KOPT-K1 (cell line): Measurements from ENCODE around the gene FAM193A.
"Not testable (repeated sequence)": the region's sequence is repeated elsewhere in the genome, so short reads cannot be mapped to it uniquely, and the experiment has no call there.

ENCODE experiments used
- H3K27ac ChIP-seq: fragments of 200-600 bp; sonication (generic); 2 replicates; pipeline ENCODE4 v1.5.1; 2016; ENCODE audit warnings: antibody characterized with exemption, mild to moderate bottlenecking, low read depth, low read length; ENCODE audit not compliant: poor library complexity, severe bottlenecking
- H3K36me3 ChIP-seq: fragments of 200-600 bp; sonication (generic); 2 replicates; pipeline ENCODE4 v1.5.1; 2017; ENCODE audit warnings: antibody characterized with exemption, mild to moderate bottlenecking, low read length, moderate library complexity; ENCODE audit not compliant: insufficient read depth
- H3K9me3 ChIP-seq: fragments of 200-600 bp; sonication (generic); 2 replicates; pipeline ENCODE4 v1.5.1; 2017; ENCODE audit warnings: antibody characterized with exemption, low read length, mild to moderate bottlenecking; ENCODE audit not compliant: insufficient read depth, poor library complexity, severe bottlenecking

FAM193A gene

DNA sequence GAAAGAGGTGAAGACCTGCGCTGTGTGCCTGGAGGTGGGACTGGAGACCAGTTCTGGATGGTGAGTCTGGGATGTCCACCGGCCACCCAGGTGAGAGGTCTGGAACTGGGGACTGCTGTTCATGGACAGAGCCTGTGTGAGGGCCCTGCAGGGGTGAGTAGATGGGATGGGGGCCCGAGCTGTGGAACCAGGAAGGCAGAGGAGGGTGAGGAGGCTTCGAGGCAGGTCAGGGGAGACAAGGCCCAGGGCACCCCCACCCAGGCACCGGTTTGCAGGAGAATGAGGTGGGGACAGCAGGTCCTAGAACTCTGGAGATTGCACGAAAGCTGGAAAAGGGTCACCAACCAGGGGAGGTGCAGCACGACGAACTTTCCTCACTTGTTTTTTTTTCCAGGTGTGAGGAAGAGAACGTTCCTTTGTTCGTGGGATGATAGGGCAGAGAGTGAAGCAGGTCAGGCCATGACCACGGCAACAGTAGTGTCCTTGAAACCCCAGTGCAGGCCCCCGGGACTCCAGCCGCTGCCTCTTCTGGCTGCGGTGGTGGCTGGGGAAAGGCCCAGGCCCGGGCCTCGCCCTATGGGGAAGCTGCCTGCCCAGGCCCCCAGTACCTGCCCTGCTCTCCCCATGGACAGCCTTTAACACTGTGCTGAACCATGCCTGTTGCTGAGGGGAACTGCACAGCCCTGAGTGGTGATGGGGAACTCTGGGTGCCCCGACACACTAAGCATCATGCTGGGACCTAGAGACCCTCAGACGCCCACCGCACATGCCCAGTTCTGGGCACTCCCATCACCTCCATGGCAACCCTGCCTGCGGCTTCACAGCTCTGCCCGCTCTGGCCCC, 196.8 kb downstream of the FAM193A start:
- peaks cover 63% of the 10 kb centered on the region for H3K36me3 ChIP-seq
- no peak overlapping the region for H3K27ac ChIP-seq
- H3K9me3 ChIP-seq = no peaks in the 10 kb centered on the region

DNA sequence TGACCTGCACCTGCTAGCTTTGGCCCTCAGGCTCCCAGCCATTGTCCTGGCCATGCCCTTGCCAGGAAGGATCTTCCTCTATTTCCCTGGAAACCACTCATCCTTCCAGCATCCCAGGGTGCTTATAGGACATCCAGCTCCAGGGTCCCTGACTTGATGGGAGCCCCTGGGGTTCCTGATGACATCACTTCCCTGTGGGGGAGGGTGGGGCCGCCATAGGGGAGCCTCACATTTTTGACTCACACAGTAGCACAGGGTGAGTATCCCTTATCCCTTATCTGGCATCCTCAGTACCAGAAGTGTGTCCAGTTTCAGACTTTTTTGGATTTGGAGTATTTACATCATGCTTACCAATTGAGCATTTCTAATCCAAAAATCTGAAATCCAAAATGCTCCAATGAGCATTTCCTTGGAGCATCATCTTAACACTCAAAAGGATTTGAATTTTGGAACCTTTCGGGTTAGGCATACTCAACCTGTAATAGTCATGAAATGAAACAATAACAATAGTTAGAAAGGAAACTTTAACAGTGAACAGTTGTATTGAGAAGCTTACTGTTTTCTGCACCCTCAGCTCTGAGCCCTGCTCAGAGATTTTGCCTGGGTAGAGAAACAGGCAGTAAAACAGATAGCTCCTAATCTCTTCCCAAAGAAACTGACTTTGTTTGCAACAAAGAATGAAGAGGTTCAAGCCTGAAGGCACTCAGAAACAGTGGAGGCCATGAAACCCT, 197.6 kb downstream of the FAM193A start:
- H3K27ac ChIP-seq = no peak overlapping the region
- H3K36me3 ChIP-seq = peaks cover 55% of the 10 kb centered on the region

DNA sequence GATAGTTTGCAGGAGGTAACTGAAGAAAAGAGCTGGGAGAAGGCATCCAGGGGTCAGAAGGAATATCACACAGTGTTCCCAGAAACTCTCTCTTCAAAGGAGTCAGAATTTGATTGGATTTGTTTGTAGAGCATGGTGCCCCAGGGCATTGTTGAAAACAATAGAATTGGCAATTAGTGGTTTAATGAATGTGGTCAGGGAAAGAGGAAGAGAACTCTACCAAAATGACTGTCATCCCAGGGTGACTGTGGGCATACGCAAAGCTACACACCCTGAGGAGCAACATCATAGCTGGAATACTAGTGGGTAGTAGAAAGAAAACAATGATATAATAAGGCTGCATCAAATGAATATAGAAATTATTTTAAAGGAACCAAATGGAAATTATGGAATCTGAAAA, 198.2 kb downstream of the FAM193A start:
- peaks cover 49% of the 10 kb centered on the region for H3K36me3 ChIP-seq
- H3K27ac ChIP-seq = no peak overlapping the region
- no peaks in the 10 kb centered on the region for H3K9me3 ChIP-seq

More for the DNA sequence above, 197.6 kb downstream of the FAM193A start:
- H3K9me3 ChIP-seq = no peaks in the 10 kb centered on the region

DNA sequence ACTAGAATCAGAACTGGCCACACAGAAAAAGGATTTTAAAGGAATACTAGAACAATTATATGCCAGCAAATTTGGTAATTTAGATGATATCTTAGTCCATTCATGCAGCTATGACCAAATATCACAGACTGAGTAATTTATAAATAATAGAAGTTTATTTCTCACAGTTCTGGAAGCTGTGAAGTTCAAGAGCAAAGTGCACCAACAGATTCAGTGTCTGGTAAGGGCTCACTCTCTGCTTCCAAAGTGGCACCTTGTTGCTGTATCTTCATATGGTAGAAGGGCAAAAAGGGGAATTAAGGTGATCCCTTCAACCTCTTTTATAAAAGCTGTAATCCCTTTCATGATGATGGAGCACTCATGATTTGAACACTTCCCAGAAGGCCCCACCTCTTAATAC, 199.4 kb downstream of the FAM193A start:
- Histone ChIP-seq H3K36me3 (peaks cover 39% of the 10 kb centered on the region), H3K27ac (no peak overlapping the region), H3K9me3 (no peaks in the 10 kb centered on the region)

DNA sequence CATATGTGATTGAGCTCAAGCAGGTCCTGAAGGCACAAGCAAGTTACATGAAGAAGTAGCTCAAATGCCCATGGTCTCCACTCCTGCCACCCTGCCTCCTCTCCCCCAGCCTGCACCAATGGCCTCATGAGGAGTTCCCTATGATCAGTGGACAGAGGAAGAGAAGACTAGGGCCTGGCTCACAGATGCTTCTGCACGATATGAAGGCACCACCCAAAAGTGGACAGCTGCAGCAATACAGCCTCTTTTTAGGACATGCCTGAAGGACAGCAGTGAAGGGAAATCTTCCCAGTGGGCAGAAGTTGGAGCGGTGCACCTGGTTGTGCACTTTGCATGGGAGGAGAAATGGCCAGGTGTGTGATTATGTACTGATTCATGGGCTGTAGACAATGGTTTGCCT, 201.8 kb downstream of the FAM193A start:
- not testable (repeated sequence) for H3K9me3 ChIP-seq, H3K27ac ChIP-seq
- H3K36me3 ChIP-seq = peaks cover 38% of the 10 kb centered on the region

DNA sequence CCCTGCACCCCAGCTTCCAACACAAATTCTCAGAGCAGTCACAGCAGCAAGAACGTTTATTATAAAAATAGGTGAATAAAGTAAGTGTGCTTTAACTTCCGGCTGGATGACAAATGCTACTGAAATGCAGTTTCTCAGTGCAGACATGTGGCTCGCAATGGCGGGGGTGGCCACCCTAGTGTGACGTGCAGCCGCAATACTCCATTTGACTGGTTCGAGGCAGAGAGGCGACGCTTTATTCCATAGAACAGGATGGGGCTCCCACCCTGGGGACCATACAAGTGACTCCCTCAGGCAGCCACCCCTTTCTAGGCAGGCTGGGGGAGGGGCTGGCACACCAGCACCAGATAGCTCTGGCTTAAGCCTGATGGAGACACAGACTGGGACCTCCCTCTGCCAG, 205.2 kb downstream of the FAM193A start:
- H3K27ac ChIP-seq = no peak overlapping the region
- H3K9me3 ChIP-seq = no peaks in the 10 kb centered on the region
- peaks cover 58% of the 10 kb centered on the region for H3K36me3 ChIP-seq

DNA sequence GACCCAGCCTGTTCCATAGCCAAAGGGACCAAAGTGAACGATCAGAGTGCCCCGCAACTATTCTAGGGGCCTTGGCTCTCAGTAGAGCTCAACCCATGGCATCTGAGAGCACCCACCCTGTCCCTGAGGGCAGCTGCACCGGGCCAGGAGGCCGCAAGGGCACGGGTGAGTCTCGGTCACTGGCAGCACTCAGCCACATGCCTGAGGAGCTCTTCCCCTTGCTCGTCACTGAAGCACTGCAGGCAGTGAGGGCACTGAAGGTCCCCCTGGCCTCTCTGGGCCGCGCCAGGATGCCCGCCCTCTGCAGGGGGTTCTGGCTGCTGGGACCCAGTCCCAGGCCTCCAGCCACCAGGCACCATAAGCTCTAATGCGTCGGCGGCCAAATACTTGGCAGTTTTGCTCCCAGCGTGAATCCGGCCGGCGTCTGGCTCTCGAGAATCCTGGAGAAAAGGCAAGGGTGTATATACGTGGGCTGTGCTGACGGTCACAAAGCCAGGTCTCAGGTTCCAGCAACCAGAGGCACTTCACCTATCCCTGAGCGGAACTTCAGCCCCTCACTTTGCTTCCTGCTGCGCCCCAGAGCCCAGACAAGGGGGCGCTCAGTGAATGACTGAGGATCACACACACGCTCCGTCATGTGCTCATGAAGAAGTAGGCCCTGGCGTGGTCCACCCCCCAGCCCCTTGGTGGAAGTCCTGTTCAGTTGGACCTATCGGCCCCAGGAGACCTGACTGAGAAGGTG, 205.8 kb downstream of the FAM193A start:
- Histone ChIP-seq H3K27ac (no peak overlapping the region), H3K36me3 (peaks cover 64% of the 10 kb centered on the region), H3K9me3 (no peaks in the 10 kb centered on the region)

DNA sequence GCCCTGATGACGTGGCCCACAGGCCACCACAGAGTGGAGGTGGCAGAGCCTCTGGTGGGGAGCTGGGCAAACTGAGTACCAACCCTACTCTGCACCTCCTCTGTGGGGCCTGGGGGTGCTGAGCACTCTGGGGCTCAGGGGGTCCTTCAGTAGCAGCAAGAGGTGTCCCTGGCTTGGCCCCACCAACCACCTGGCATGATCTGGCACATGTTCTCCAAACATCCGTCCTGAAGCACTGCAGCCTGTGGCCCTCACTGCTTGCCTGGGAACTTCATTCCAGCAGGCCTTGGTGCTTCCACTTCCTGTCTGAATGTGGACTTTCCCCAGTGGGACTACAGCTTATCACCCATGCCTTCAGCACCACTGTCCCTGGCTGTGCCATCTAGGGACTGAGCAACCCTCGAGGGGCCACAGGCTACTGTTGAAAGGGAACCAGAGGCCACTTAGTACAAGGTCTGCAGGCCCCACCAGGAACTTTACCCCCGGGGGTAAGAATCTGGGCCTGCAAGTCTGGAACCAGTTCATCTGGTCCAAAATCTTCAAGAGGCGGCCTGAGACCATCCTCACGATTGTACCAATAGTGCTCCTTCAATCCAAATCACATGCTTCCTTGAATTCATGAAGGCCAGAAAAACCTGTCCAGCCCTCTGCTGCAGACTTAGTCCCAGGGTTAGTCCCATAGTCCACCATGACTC, 206.5 kb downstream of the FAM193A start:
- no peak overlapping the region for H3K27ac ChIP-seq
- H3K36me3 ChIP-seq = peaks cover 71% of the 10 kb centered on the region
- no peaks in the 10 kb centered on the region for H3K9me3 ChIP-seq

DNA sequence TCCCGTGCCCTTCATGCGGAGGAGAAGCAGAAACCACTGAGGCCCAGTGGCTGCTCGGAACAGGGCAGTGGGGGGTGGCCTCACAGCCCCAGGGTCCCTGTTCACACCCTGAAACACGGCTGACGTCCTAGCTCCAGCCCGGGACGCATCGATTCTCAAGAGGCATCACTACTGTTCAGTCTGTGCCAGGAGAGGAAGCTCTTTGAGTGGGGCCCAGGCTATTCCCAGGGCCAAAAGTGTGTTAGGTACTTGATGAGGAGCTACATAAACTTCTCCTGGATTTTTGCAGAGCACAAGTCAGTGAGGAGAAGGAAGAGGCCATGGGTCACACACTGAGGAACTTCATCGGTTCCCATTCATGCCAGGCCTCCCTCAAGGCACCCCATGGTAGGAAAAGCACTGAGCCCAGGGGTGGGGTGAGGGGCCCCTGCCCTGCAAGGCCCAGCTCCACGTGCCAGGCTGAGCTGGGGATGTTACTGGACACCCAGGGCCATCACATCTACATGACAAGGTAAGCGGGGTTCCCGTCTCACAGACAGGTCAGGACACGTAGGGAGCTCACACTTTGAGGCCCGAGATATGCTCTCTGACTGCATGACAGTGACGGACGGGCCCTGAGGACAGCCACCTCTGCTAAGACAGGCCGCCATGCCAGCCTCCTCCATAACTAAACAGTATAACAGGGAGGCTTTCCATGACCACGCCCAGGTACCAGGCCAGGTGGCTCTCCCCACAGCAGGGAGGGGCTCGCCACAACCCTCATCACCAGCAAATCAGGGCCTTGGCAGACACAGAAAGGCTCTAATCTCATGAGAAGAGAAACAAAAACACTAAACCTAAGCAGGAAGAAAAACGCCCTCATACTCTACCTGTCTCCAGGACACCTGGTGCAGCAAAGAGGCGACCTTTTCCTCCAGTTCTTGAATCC, 207.3 kb downstream of the FAM193A start:
- H3K36me3 ChIP-seq = peaks cover 71% of the 10 kb centered on the region

DNA sequence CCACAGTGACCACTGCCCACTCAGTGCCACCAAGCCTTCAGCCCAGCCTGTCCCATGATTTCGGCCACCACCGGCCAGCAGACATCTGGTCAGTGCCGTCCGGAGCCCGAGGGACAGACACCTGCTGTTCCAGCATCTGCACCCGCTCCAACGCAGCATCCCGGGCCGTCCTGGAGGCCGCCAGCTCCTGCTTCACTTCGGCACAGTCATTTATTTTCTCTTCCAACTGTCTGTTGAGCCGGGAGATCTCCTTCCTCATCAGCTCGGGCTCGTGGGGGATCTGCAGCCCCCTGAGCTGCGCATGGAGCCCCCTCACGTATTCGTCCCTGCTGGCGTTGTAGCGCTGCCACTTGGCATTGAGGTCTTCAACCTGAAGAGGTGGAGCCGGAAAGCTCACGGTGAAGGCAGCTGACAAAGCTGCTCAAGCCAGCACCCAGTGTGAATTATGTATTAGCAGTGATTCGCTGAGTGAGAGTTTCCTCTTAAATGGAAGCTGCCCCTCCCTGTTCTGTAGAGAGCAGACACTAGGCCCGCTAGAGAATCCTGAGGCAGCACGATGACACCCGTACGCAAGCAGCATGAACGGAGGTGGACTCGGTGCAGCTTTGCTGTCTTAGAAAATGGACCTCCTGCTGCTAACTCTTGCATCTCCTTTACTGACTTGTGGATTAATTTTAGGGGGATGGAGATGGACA, 208.3 kb downstream of the FAM193A start:
- Histone ChIP-seq H3K9me3 (no peaks in the 10 kb centered on the region), H3K27ac (no peak overlapping the region), H3K36me3 (peaks cover 72% of the 10 kb centered on the region)

More for the DNA sequence above, 207.3 kb downstream of the FAM193A start:
- Histone ChIP-seq H3K27ac (no peak overlapping the region), H3K9me3 (no peaks in the 10 kb centered on the region)

DNA sequence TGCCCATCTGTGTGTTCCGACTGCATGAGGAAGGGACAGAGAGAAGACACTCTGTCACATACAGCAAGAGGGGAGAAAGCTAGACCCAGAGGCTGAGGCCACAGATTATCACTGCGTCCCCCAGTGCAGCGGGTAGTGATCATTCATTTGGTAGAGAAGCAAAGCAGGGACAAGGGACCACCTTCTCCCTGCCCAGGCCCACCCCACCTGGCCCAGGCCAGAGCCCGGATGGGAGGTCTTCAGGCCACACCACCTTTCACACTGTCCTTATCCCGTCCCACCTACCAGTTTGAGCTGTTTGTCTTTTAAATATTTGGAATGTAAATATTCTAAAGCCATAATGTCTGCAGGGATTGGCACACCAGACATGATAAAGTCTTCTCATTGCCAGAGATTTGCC, 209.1 kb downstream of the FAM193A start:
- Histone ChIP-seq H3K27ac (no peak overlapping the region), H3K36me3 (peaks cover 77% of the 10 kb centered on the region)

DNA sequence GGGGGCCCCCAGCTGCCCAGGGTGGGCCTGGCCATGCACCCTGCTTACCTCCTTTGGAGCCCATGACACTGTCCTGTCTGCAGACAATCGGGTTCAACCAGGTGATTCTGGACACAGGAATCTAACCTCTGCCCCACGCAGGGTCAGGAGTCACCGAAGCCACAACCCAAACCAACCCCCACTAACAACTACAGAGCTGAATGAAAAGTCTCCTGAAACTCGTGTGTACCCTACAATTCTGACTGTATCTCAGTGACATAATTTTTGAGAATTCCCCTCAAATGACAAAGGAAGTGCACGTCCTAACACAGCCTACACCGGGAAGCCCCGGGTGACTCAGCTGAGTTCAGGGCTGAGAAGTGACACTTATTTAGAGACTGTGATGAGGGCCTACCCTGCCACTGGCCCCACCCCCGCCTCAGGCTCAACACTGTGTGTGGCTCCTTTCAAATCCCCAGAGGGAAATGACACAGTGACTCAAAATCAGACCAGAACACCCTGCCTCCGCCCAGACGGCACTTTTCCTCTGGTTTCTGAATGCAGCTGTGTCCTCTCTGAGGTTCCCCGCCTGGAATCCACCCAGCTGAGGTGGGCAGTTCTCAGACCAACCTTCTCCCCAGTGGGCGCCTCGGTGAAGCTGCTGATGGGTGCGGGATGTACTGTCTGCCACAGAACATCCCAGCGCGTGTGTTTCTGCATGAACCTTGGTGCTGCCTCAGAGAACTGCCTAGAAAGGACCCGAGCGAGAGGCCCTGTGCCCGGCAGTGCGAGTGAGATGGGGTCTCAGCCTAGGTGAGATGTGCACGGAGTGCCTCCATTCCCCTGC, 209.7 kb downstream of the FAM193A start:
- no peak overlapping the region for H3K27ac ChIP-seq
- peaks cover 77% of the 10 kb centered on the region for H3K36me3 ChIP-seq
- no peaks in the 10 kb centered on the region for H3K9me3 ChIP-seq

More for the DNA sequence above, 209.1 kb downstream of the FAM193A start:
- H3K9me3 ChIP-seq = no peaks in the 10 kb centered on the region
